HG03439 (cell line): ENCODE measurements around the gene TUT7.
"Not testable (repeated sequence)": the region's sequence is repeated elsewhere in the genome, so short reads cannot be mapped to it uniquely, and the experiment has no call there.

Experiments
- ATAC-seq: cut with Tn5 transposase; IDR thresholded peaks from one replicate; pipeline ENCODE4 v1.9.1; 2021; ENCODE audit warnings: mild to moderate bottlenecking, moderate library complexity; ENCODE audit not compliant: unreplicated experiment

Gene TUT7

GRCh38 chr9:86308687-86309086 is 45.5 kb downstream of the TUT7 start:
- ATAC-seq, result no peak

- no peak for ATAC-seq
These were observed 49.9 kb downstream of the TUT7 start for GRCh38 chr9:86304236-86304730.

DNA sequence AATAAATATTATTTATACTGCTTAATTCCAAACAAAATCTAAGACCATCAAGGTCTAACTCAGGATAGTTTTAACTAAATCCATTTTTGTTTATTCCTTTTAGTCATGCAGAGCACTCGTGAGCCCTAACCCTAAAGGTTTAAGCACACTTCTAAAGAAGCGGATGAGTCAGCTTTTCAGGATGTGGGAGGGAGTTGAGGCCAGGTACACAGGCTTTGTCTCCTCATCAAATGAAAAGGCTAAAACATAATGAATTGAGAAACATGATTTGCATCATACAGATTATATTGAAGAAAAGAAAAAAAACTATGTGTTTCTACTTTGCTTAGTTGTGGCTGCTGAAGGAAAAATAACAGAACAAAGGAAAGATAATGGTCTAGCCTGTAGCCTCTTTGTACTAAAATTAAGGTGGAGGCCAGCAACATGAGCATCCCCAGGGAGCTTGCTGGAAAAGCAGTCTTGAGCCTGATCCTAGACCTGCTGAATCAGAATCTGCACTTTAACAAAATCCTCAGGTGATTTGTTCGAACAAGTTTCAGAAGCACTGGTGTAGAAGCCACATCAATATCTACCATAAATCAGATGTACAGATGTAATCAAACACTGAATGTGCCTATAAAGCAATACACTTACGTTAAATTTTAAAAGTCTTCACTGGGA is 50.8 kb downstream of the TUT7 start:
- no peak for ATAC-seq

DNA sequence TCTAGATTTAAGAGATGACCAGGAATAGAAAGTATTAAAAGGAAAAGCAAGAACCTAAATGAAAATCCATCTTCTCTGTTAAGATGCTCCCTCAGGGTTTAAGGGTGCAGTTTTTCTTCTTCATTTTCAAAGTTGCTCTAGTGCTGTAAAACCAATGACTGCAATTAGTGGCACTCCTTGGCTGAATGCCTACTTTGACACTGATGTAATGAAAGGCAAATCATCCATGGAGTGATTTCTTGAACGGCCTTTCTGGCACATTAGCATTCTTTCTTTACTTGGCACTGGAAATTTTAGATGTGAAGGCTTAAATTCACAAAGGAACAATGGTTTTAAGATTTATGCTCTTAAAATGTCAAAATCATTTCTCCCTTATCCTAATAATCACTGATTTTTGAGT is 52.5 kb downstream of the TUT7 start:
- ATAC-seq, result no peak

- ATAC-seq, result no peak
These were observed 53.5 kb downstream of the TUT7 start for GRCh38 chr9:86300701-86301100.

DNA sequence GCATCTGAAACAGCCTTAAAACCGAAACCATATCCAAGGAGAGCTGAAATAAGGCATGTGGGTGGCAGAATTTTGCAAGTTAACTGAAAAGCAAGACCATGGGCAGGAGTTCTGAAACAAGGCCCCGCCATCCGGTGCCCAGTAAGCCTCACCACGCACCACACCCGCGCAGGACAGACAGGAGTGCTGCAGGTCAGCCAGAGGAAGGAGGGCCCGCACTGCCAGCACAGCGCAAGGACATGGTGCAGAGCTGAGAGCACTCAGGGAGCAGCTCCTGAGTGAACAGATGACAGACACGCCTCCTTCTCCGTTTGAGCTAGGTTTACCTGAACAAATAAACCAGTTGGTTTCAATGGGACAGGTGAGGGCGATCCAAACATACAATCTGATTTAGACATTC is 55.3 kb downstream of the TUT7 start:
- no peak for ATAC-seq

DNA sequence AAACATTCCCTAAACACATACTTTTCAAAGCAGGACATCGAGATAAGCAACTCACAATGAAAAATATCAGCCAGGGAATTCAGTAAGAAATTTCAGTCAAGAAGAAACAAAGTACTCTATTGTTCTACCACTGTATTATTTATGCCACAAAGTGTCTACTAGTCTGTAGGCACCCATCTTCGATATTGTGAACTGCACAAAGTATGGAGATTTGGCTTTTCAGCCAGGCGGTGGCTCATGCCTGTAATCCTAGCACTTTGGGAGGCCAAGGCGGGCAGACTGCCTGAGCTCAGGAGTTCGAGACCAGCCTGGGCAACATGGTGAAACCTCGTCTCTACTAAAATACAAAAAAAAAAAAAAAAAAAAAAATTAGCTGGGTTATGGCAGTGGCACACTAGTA is 63.9 kb downstream of the TUT7 start:
- ATAC-seq, result not testable (repeated sequence)

DNA sequence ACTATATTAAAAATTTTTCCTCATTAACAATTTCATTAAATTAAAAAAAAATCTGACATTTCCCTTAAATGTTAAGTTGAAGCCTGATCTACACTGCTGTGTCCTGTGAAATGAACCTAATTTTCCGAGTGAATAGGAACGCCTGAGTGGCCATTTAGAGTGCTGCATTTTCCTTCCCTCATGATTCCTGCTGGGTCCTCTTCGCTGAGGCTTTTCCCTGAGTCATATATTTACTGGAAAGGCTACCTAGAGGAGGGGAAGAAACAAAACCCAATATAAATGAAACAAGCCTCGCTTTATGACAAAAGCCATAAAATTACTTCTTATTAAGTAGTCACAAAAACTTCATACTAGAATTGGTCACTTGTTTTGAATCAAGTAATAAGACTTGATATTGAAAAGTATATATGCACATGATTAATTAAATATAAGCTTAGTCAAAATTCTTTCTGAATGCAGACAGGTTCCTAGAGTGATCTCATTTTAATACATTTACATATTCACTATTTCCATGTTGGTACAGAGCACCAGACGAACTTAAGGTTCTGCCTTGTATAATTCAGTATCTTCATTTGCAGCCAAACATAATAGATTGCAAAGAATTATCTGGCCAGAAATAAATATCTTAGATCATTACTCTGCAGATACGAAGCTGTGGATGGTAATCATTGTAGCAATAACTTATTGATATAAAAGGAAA is 65.6 kb downstream of the TUT7 start:
- no peak for ATAC-seq

- no peak for ATAC-seq
These were observed 67.2 kb downstream of the TUT7 start for GRCh38 chr9:86287013-86287412.

- no peak for ATAC-seq
These were observed 67.9 kb downstream of the TUT7 start for GRCh38 chr9:86286278-86286677.

DNA sequence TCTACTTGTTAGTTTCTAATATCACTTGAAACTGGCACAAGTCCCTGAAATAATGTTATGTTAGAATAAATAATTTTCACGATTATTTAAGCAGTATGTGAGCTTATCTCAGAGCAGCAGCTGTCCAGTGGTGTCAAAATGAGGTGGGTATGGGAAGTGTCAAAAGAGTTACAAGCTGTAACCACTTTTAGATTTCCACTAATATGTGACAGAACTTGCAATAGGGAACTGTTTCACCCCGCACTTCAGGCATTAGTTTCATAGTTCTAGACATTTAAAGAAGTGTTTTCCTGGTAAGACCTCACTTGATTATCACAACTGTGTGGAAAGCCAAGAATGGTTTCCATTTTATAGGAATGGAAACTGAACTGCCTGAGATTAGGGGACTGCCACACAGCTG is 68.9 kb downstream of the TUT7 start:
- no peak for ATAC-seq

- peak; percentile 18 for ATAC-seq
These were observed 71.2 kb downstream of the TUT7 start for GRCh38 chr9:86282979-86283535.

DNA sequence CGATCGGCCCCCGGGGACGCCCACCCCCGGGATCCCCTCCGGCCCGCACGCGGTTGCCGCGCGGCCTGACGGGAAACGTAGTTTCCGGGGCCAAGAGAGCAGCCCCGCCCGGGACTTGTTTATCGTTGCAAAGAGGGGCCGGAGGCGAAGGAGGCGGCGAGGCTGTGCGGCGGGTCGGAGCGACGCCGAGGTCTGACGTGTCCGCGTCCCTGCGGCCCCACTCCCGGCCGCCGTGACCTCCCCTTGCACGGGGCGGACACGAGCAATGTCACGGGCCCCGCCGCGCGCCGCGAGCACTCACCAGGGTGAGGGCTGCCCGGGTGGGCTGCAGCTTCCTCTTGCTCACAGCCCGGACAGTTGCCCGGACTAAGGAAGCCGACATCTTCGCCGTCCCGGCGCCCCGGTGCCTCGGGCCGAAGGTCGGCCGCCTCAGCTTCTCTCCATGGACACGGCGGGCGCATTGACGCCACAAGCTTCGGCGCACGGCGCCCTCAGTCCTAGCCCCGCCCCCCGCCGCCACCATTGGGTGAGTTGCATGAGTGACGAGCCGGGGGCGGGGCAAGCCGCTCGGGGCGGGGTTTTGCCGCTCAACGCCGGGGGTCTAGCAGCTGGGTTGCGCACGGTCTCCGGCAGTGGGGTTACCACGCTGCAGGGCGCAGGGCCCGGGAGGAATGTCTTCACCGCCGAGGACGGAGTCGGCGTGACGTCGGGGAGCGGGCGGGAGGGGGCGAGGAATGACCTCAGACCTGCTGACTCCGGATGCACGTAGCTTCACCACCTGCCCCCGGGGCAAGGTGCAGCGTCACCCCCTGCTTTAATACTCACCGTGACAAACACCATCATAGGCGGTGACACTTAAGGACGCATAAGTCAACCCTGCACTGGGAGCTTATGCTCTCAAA is 71.9 kb downstream of the TUT7 start, which contains the start of gene ISCA1:
Gene ISCA1 (minus strand): TSS at position 462 of the 902 bp plus-strand sequence. CDS start 80 bp downstream, at position 382.
- peak; percentile 79 for ATAC-seq

DNA sequence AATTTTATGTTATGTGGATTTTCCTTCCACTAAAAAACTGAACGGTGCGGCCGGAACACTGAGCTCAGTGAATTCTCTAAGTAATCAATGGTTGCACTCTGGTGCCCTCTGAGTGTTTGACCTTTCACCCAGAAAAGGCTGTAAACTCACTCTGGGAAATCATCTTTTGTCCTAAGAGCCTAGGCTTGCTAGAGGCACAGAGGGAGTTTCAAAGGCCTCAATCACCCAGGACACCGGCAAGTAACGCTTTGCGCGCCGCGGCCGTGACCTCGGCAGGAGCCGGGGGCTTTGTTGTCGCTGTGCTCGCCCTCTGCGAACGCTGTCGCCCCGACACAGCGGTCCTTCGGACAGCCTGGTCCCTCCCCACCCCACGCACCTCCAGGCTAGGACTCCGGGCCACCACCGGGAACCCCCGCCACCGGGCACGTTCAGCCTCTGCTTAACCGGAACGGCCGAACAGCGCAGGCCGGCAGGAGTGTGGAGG is 72.6 kb downstream of the TUT7 start:
- peak; percentile 0 for ATAC-seq

- no peak for ATAC-seq
These were observed 73.6 kb downstream of the TUT7 start for GRCh38 chr9:86280580-86280979.

DNA sequence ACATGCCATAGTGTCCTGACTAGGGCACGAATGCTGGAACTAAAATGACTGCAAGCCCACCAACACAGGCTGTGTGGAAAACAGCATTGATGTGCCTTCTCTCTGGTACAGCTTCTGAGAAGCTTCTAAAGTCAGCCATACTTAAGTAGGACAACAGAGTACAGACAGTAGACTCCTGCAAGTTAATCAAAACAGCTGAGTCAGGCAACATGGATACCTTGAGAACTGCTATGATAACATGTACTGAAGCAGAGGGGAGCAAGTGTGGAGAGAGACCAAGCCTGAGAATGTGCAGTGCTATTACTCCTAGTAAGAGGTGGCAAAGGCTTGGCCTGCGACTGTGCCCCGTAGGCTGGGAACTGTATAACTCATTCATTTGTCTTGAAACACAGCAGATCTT is 74.4 kb downstream of the TUT7 start:
- ATAC-seq, result no peak

GRCh38 chr9:86277072-86277471 is 77.1 kb downstream of the TUT7 start:
- no peak for ATAC-seq

GRCh38 chr9:86275962-86276361 is 78.2 kb downstream of the TUT7 start:
- no peak for ATAC-seq

- no peak for ATAC-seq
These were observed 79.2 kb downstream of the TUT7 start for GRCh38 chr9:86274821-86275643.

- no peak for ATAC-seq
These were observed 82.0 kb downstream of the TUT7 start for GRCh38 chr9:86272221-86272620.
